GM19455 (cell line): Measurements from ENCODE around the gene GPATCH2L.
A peak's percentile ranks its signal among the peaks of the same experiment; 100 is the strongest.

Experiments
- ATAC-seq: cut with Tn5 transposase; IDR thresholded peaks from one replicate; pipeline ENCODE4 v1.9.1; 2021; ENCODE audit not compliant: unreplicated experiment

The GPATCH2L gene

DNA sequence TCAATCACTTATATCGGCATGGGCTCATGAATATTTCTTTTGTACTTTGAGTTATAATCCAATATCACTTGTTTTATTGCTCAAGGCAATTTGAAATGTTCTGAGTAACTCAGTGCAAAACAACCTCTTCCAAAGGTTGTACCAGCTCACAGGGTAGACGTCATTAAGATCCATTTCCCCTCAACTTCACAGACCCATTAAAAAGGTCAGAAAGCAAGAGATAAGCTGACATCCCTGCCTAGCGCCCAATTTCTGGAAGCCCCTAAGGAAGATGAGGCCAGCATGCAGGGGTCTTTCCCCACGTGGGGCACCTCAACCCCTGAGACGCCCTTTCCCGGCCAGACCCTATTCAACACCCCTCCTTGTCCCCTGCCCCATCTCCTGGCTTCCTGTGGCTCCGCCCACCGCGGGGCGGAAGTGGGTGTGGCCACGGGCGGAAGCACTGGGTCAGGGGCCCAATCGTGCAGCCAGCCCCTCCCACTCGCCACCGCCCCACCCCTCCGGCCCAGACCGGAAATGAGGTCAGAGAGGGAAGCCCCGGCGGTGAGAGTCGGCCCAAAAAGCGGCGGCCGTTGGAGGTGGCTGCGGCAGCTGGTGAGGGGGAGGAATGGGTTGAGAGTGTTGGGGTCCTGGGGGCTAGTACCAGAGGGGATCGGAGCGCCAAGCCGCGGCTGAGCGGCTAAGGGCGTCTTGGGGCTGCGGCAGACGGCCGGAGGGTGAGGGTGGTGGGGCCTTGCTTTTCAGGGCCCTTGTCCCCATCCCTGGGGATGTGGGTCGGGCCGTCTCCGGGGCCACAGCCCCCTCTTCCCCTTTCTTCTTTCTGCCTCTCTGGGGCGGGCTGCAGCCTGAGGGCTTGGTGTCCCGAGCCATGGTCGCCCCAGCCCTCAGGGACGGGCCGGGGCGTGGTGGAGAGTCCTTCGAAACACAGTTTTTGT lies at the start of gene GPATCH2L:
TSS of gene GPATCH2L (plus strand) at position 525 of the 935 bp plus-strand sequence. CDS start 2,442 bp downstream, outside the sequence.
- peak; percentile 87 for ATAC-seq

DNA sequence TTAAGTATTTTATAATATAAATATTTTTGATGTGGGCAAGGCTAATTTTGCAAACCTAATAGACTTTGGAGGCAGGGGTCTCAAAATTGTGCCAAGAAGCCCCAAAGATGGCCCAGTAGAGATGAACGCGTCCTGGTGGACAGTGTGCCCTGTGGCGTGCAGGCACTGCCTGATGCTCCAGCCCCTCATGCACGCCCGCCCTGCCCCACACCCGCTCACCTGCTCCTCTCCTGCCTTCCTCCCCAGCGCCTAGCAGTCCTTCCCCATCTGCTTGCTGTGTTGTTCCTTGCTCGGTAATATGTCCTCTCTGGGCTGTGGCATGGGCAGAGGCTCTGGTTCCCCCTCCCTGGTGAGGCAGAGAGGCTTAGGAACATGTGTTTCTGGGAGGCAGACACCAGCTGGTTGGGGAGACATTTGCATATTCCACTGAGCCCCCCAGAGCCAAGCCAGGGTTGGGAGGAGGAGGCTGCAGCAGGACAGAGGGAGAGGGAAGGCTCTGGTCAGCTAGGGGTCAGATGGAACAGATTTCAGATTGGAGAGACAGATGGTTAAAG lies 46.8 kb upstream of the GPATCH2L start:
- ATAC-seq, result no peak

DNA sequence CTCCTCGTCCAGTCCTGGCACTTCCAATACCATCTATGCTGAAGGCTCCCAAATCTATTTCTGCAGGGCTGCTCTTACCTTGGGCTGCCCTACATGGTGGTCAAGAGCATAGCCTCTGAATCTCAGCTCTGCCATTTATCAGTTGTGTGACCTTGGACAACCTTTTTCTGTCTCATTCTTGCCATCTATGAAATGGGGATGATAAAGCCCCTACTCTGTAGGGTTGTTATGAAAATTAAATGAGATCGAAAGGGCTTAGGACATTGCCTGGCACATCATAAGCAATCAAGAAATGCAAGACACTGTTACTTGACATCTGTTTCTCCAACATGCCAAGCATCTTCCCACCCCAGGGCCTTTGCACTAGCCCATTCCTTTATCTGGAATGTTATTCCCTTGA lies 45.5 kb upstream of the GPATCH2L start:
- ATAC-seq, result no peak

DNA sequence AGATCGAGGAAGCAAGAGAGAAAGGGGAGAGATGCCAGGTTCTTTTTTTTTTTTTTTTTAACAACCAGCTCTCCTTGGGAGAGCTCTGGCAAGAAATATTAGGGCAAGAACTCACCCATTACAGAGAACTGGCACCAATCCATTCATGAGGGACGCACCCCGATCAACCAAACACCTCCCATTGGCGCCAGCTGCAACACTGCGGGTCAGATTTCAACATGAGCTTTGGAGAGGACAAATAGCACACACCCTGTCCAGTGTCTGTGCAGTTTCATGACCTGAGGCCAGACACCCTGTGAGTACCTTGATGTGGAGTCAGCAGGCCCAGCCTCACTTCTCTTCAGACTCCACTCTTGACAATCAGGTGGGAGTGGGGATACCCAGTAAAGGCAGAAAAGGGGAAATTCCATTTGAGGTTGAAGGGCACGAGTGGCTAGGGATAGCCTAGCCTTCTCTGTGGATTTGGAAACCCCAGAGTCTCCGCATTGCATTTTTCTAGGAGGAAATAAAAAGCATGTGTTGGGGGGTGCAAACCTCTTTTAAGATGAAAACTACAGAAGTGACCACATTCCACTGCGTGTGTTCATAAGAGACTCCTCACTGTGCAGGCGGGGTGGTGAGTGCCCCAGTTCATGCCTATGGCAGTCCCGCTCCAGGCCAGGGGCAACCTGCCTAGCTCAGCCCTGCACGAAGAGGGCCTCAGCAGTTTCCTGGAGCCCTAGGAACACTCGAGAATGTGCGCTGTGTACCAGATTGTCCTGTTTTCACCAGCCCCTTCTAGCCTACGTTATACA lies 42.4 kb upstream of the GPATCH2L start:
- ATAC-seq, result no peak

DNA sequence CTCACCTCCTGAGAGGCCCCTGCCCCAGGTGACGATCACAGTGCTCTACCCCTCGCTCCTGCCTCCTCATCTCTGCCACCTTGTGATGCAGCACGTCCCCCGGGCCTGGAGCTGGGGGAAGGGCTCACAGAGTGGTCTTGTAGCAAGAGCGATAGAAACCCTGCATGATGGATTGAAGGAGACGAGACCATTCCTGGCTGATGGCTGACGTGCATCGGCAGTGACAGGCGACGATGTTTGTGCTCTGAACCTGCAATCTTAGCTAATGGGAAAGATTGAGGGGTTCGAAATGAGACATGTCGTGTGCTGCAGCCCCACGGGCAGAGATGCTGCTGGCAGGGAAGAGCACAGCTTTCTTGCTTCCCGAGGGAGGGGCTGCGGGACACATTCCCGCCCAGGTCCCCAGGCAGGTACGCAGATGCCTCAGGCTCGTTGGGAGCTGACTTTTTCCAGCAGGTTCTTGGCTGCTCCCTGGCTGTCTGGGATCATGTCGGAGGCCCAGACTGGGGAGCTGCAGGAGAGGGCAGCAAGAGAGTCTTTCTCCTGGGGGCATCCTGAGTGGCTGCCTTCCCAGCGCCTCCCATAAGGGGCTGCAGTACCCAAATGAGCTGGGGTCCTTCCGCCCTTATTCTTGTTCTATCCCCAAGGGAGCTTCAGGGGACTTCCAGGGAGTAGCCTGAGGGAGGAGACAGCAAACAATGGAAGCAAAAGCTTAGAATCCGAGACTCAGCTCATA lies 38.7 kb upstream of the GPATCH2L start:
- ATAC-seq, result no peak

DNA sequence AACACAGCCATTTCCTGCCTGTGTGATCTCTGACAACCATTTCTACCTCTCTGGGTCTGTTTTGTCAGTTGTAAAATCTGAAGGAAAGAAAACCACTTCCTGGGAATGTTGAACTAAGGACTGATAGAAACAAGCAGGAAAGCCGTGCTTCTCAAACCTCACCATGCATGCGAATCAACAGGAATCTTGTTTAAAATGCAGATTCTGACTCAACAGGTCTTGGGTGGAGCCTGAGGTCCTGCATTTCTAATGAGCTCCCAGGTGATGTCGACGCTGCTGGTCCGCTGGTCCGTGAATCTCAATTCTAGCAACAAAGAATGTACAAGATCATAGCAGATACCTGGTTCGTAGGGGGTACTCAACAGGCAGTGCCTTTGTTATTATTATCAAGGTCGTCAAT lies 38.0 kb upstream of the GPATCH2L start:
- no peak for ATAC-seq

DNA sequence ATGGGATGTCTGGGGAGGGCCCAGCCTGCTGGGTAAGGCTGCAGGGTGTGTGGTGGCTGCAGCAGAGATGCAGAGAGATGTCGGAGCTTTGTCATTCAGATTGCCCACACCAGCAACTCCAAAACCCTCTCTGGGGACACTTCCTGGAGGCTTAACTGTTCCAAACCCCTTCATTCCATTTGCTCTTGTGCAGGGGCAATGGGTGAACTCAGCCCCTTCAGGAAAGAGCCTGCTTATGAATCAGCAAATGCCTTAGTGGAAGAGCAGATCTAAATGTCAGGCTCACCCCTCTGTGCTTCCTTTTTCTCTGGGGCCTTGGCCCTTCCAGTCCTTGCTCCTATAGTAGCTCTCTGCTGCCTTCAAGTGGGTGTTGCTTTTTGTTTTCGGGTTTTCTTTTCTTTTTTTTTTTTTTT lies 36.7 kb upstream of the GPATCH2L start:
- ATAC-seq, result no peak

DNA sequence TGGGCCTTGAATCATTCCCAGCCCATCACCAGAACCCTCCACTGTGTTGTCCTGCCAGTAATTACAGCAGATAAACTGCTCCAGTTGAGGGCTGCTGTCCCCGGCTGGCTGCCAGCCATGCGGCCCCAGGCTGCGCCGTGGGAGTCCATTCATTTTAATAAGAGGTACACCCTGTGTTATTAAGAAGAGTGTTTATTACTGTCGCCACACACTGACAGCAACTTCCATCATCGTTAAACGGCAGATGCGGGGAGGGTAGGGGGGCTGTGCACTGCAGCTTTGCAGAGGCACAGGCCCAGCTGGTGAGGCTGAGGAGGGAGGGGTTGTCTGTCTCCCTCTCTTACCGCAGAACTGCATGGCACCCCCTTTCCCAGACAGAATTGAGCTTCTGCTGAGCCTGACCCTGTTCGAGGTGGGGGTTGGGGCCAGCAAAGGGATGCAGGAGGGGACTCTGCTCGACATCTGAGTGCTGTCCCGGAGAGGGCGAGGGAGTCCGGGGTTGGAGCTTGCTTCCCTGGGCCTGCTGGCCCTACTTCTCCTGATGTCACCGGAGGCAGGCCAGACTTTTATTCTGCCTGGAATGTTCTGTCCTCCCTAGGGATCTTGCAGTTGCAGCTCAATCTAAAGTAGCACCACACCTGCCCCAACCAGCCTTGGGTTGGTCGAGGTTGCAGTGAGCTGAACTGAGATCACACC lies 33.8 kb upstream of the GPATCH2L start:
- no peak for ATAC-seq

DNA sequence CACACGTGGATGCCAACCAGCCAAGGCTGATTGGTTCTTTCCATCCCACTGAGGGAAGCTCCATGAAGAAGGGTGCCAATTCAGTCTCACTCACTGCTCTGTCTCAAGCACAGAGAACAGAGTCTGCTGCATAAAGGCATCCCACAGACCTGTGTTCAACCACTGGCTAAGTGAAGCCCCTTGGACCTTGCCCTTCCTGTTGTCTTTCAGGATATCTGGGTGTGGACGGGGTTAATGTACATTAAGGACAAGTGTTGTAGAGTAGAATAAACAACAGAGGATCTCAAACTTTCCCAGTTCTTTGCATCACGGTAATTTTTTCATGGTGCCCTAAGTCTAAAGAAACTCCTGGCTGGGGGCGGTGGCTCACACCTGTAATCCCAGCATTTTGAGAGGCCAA lies 33.1 kb upstream of the GPATCH2L start:
- no peak for ATAC-seq

DNA sequence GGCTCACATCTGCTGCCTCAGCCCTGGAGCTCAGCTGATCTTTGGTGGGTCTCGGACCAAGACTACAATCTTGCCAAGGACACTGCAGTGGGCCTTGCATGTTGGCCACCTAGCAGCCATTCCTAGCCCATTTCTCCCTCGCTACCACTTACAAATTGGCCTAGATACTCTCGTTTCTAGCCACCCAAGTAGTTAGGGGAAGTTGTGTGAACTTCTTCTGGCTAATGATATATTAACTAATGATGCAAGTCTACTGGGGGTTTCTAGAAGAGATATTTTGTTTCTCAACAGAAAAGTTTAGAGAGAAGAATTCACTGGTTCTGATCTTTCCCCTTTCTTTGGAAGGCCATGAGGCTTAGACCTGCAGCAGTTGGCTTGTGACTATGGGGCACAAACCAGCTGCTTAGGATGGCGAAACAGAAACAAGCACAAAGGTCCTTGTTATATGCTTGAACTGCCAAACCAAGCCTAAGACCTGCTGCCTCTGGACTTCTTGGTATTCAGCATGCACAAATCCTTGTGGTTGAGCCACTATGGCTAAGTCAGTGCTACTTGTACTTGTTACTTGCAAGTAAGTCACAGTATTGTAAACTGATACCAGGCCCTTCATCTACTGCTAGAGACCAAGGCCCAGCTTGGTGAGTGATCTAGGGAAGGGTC lies 30.5 kb upstream of the GPATCH2L start:
- ATAC-seq, result no peak

DNA sequence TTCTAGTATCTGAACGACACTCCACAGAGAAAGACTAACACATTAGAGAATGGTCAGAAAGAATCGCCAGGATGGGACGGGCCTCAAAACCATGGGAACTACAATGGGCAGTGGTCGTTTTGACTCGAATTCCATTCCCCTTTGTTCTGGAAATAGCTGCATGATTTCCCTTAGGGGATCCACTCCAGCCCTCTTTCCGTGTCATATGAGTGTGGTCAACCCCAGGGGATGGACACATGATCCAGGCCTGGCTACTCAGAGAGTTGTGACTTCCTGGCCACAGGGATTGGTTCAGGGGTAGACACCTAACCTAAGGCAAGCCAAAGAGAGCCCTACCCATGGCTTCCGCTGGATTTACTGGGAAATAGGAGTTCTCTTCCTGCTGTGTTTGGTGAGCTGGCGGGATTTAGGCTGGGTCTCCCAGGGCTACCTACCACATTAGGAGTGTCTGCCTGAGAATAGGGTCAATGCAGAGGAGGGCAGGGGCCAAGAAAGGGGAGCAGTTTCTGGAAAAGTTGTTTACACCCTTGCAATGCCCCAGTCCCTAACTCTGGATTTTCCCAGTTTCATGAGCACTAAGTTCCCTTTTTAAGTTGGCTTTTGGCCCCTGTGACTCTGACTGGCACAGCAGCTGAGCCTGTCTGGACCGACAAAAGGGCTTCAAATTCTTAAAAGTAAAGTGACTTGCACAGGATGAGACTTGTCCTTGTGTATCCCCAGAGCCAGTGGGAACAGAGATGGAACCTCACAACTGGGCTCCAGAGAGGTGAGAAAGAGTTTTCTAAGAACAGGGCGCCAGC lies 28.1 kb upstream of the GPATCH2L start:
- ATAC-seq, result no peak

DNA sequence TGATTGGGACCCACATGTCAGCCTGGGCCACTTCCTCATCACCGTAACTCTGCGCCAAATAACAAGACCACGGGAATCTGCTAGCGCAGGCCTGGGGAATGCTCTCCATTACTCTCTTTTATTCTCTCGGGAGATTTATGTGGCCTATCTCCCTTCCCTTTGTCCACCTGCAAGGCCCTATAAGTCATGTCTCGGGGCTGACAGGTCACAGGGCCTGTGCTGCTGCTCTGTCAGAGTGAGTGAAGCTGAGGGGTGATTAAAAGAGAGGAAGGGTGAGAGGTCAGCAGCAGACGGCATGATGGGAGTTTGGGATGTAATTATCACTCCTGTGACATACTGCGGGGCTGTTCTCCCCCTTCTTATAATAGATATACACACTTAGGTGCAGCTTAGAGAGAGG lies 26.2 kb upstream of the GPATCH2L start:
- no peak for ATAC-seq

DNA sequence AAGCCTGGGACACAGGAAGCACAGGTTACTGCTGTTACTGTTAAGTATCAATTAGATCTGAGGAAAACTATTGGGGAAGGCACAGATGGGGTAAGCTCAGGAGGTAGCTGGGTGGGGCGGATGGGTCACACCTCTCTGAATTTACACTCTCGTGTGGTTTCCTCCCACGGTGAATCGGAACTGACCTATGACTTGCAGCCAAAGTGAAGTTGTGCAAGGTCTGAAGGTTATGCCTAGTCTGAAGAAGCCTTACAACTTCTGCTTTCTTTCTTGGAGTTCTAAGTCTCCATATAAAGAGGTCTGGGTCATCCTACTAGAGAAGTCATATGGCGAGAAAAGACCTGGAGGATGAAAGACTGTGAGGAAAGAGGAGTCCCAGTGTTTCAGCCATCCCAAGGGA lies 25.6 kb upstream of the GPATCH2L start:
- ATAC-seq, result no peak

DNA sequence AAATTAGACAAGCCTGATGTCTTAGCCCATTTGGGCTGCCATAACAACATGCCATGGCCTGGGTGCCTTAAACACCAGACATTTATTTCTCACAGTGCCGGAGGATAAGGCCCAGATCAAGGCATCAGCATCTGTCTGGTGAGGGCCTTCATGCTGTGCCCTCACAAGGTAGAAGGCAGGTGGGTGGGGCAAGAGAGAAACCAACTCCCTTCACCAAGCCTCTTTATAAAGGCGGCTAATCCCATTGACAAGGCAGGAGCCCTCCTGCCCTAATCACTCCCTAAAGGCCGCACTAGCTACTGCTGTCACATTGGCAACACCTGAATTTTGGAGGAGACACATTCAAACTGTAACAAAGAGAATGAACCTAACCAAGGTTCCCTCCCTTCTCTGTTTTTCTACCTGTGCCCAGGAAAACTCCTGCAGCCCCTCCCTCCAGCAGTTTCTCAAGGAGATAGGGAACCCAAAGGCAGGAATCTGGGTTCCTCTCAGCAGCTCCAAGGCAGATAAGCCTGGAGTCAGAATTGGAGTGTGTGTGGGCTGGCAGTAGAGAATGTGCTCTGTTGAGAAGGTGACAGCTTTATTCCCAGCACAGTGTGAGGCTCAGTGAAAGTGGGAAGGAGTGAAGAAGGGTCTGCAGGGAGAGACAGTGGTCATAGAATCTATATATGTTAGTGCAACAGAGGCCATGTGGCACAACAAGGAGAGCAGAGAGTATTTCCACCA lies 21.7 kb upstream of the GPATCH2L start:
- no peak for ATAC-seq

DNA sequence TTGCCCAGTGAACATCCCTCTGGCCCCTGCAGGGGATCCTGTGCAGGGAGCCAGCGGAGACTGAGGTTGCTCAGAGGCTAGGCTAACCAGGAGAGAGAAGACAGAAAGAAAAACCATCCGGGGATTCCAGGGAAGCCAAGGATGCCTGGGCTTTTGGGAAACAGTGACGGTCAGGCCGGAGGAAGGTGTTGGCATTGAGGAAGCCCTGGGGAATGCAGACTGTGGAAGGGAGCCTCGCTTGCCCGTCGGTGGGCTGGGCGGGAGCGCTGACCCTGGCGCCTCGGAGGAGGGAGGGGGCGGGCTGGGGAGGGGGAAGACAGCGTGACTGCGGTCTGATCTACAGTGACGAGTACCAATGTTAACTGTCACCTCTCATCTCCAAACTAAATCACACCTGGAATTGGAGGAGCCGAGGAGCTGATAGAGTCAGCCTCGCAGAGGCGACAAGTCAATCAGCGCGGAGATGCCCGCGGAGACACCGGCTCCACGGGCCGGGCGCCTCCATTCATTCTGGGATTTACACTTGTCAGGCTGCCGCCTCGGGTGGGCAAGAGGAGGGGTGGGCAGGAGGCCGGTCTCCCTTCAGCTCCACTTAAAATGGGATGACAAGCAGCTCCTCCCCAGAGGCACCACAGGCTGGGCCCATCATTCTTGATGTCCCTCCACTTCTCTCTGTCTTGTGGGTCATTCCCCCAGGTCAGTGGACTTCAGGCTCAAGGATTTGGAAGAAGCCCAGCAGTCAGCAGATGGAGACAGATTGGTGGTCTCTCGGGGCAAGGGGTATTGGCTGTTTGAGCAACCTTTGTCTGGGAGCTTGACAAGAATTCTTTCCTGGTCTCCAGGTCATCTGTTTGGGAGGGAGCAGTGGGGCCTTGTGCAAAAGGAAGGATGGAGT lies 20.4 kb upstream of the GPATCH2L start:
- ATAC-seq, result no peak

DNA sequence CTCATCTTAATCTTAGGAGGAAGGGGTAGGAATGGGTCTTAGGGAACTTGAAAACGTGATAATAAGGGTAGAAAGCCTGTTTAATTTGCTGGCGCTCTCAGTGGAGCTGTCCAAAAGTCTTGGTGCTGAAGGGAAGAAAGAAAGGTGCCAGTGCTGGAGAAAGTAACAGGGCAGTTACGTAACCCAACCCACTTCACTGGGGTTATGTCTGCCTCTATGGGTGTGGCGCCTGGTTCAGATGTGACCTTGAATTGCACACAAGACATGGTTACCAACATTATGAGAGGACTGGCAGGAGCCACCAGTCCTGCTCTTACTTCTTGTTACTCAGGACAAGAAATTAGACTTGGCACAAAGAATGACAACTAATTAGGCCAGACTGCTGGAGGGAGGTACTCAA lies 18.6 kb upstream of the GPATCH2L start:
- no peak for ATAC-seq

DNA sequence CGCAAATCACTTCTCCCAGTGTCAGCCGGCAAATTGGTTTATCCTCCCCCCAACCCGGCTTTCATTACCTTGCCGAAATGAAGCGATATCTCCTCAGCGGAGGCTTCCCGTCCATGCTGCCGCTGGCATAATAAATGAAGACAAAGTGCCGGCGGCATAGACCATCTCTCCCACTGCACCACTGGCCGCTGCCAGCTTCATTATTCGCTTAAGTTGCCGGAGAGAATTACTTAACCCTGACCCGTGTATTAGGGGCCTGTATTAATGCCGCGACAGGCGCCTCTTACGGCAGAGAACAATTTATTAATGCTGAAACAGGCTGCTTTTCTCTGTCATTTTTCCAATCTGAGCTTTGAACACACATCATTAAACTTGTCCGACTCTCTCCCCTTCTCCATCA lies 17.5 kb upstream of the GPATCH2L start:
- no peak for ATAC-seq
